IPS-NIHi7 (cell line): Measurements from ENCODE around the gene MCTP1.
"Not testable (repeated sequence)": the region's sequence is repeated elsewhere in the genome, so short reads cannot be mapped to it uniquely, and the experiment has no call there.

Source experiments
- DNase-seq: peaks from one replicate; pipeline ENCODE4 v3.0.0; 2012; ENCODE audit warnings: mixed read lengths; ENCODE audit errors: extremely low spot score

The MCTP1 gene

GRCh38 chr5:94884311-94884710 is 400.6 kb downstream of the MCTP1 start:
- peak; percentile 18 for DNase-seq

- DNase-seq: no peak
These were observed 412.4 kb downstream of the MCTP1 start for GRCh38 chr5:94872526-94872925.

- peak; percentile 18 for DNase-seq
These were observed 414.2 kb downstream of the MCTP1 start for GRCh38 chr5:94870511-94871183.

GRCh38 chr5:94869921-94870320 is 415.0 kb downstream of the MCTP1 start:
- no peak for DNase-seq

GRCh38 chr5:94863951-94864350 is 420.9 kb downstream of the MCTP1 start:
- no peak for DNase-seq

- no peak for DNase-seq
These were observed 427.8 kb downstream of the MCTP1 start for GRCh38 chr5:94857111-94857510.

GRCh38 chr5:94856257-94856800 is 428.6 kb downstream of the MCTP1 start:
- no peak for DNase-seq

- no peak for DNase-seq
These were observed 429.4 kb downstream of the MCTP1 start for GRCh38 chr5:94855543-94855942.

- DNase-seq: no peak
These were observed 431.8 kb downstream of the MCTP1 start for GRCh38 chr5:94853120-94853519.

GRCh38 chr5:94850960-94851359 is 433.9 kb downstream of the MCTP1 start:
- DNase-seq: no peak

GRCh38 chr5:94849821-94850736 is 434.8 kb downstream of the MCTP1 start:
- peak; percentile 55 for DNase-seq

GRCh38 chr5:94849324-94849723 is 435.6 kb downstream of the MCTP1 start:
- no peak for DNase-seq

GRCh38 chr5:94847726-94848125 is 437.2 kb downstream of the MCTP1 start:
- no peak for DNase-seq

- no peak for DNase-seq
These were observed 437.9 kb downstream of the MCTP1 start for GRCh38 chr5:94847019-94847418.

GRCh38 chr5:94845696-94846095 is 439.2 kb downstream of the MCTP1 start:
- not testable (repeated sequence) for DNase-seq

GRCh38 chr5:94841598-94842322 is 443.1 kb downstream of the MCTP1 start:
- DNase-seq: no peak

GRCh38 chr5:94833851-94834250 is 451.0 kb downstream of the MCTP1 start:
- DNase-seq: no peak

- DNase-seq: no peak
These were observed 452.2 kb downstream of the MCTP1 start for GRCh38 chr5:94832685-94833084.

GRCh38 chr5:94830520-94830919 is 454.4 kb downstream of the MCTP1 start:
- peak; percentile 33 for DNase-seq

- not testable (repeated sequence) for DNase-seq
These were observed 456.7 kb downstream of the MCTP1 start for GRCh38 chr5:94828222-94828621.

GRCh38 chr5:94820488-94820887 is 464.4 kb downstream of the MCTP1 start:
- no peak for DNase-seq

GRCh38 chr5:94818904-94819303 is 466.0 kb downstream of the MCTP1 start:
- DNase-seq: no peak
